ENCODE data around the gene CALML5.

- TF ChIP-seq CTCF (conservative IDR thresholded peaks at IDR 0.05; ENCODE audit: low read length) (no peak), EZH2phosphoT487 (IDR thresholded peaks at IDR 0.05; ENCODE audit: borderline replicate concordance, low read depth, low read length) (no peak)
Observed at GRCh38 chr10:5530412-5530806, 31.0 kb upstream of the CALML5 start.
